GM12878 (cell line): Measurements from ENCODE around the gene PRRT1. TPM values are rescaled to one million over a fixed set of nuclear protein-coding genes. Genes with fewer than 3 reads are reported as not detected.

ENCODE experiments used
- ATF7 ChIP-seq: fragments of 450-650 bp; IDR thresholded peaks from 2 replicates; pipeline ENCODE4 v1.6.1; 2016; ENCODE audit warnings: low read depth, mild to moderate bottlenecking
- CHD2 ChIP-seq: IDR thresholded peaks from 2 replicates; pipeline ENCODE4 v1.6.1; 2011; ENCODE audit warnings: low read depth, low read length, improper control_type of control experiment, borderline replicate concordance
- MTA2 ChIP-seq: fragments of 450-650 bp; IDR thresholded peaks from 2 replicates; pipeline ENCODE4 v1.6.1; 2016; ENCODE audit warnings: low read depth, mild to moderate bottlenecking, moderate library complexity
- NFYA ChIP-seq: IDR thresholded peaks from 2 replicates; pipeline ENCODE4 v1.6.1; 2011; ENCODE audit warnings: low read depth, mild to moderate bottlenecking, low read length, improper control_type of control experiment, borderline replicate concordance
- RELB ChIP-seq: fragments of 450-650 bp; IDR thresholded peaks from 2 replicates; pipeline ENCODE4 v1.6.1; 2017; ENCODE audit warnings: low read depth, mild to moderate bottlenecking, moderate library complexity
- REST ChIP-seq: IDR thresholded peaks from 2 replicates; pipeline ENCODE4 v1.6.1; 2012; ENCODE audit warnings: mild to moderate bottlenecking, low read depth, low read length
- ZNF592 ChIP-seq: fragments of 450-650 bp; IDR thresholded peaks from 2 replicates; pipeline ENCODE4 v1.6.1; 2017; ENCODE audit warnings: mild to moderate bottlenecking, moderate library complexity
- polyA plus RNA-seq, 11 experiments: library from polyadenylated mRNA; depleted of rRNA in 4 of 11; unstranded in 6 of 11; stranded (reverse) in 5 of 11; fragments of >200 nt; fragmentation: Nextera tagmentation in 4 of 11; fragmentation: Illumina TruSeq in 1 of 11; extraction: Ambion mirVana in 4 of 11; extraction: Trizol in 1 of 11; gene quantifications; 1 replicate in 1 of 11; 2 replicates in 10 of 11; pipeline versions ENCODE4 v1.2.1 to v1.2.3, GENCODE V29; 2011 to 2016; ENCODE audit warnings: inconsistent platforms in 2 of 11, missing spikeins in 2 of 11, low read depth in 1 of 11
- total RNA-seq, 4 experiments: library from RNA; depleted of rRNA in 3 of 4; stranded (reverse); fragments of >200 nt in 3 of 4; fragmentation: Illumina TruSeq in 1 of 4; extraction: Trizol in 1 of 4; gene quantifications; 2 replicates each; pipeline versions ENCODE4 v1.2.1 to v1.2.3, GENCODE V29; 2013 to 2021

PRRT1 gene
- total and polyA plus RNA-seq, 10 of the 15 experiments (the other 5 are each of a cell fraction or from before 2014, with no cell fraction given) = 0.04 to 0.15 (median 0.10) TPM; not detected in 6

- TF ChIP-seq MTA2 = 0 out of 2 replicates have a peak, but pooled peaks have one; percentile 14
- no peak for TF ChIP-seq NFYA
- TF ChIP-seq RELB = peak; percentile 14; the same call in 1 of the 2 replicates
- peak; percentile 72 for TF ChIP-seq ATF7
- TF ChIP-seq ZNF592 = no peak
- 0 out of 2 replicates have a peak, but pooled peaks have one; percentile 23 for TF ChIP-seq CHD2
- no peak for TF ChIP-seq REST
These were observed 40.2 kb upstream of the PRRT1 start (continued) for GRCh38 chr6:32191696-32192607.
